Measurements from ENCODE around the gene DNAH10.

Gene DNAH10

GRCh38 chr12:123950476-123951349 is 188.6 kb downstream of the DNAH10 start:
- no peak for DNase-seq

DNA sequence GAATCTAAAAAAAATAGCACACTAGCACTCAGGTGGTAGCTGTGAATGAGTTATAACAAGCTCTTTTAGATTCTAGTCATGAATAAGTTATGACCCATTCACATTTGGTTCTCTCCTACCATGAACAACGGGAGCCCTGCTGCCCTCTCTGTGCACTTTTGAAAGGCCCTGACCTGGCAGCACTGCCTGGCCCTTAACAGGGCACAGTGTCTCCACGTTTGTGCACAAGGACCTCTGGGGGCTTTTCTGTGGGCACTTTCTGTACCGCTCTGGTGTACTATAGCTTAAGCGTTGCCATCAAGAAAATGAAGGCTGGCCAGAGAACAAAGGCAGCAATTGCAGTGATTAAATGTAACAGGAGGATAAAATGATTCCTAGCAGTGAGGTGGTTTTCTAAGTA is 189.4 kb downstream of the DNAH10 start:
- no peak for DNase-seq

DNA sequence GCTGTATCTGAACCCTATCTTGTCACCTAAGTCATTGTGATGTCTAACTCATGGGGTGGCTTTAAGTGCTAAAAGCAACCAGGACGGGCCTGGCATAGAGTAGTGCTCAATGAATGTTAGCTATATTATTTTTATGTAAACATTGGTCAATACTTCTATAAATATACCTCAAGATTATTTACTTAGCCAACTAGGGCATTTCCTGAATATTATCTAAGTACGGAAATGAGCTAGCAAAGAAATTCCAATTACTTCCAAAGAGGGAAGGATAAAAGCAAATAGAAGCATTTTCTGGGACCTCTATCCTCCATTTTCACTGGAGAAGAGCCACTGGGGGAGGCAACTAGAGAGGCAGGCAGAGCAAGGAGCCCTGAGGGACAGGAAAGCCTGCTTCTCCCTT is 189.9 kb downstream of the DNAH10 start:
- DNase-seq: peak; percentile 16

GRCh38 chr12:123954647-123955350 is 192.7 kb downstream of the DNAH10 start:
- no peak for DNase-seq

DNA sequence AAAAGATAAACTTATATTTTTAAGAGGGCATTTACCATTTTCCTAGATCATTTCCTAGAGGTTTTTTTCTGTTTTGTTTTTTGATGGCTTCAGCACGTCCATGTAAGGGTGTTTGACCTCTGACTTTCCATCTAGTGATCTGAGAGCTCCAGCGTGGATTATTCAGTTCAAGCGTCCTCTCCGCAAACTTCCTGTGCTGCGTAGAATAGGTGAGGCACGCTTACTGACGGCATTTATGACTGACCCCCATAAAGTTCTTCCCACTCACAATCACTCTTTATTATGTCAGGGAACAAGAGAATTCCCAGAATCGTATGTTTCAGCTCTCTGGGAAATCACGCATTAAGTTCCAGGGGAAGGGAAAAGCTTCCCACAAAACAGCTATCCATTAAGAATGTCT is 194.1 kb downstream of the DNAH10 start:
- DNase-seq: no peak

- no peak for DNase-seq
Observed at GRCh38 chr12:123957196-123957595, 195.1 kb downstream of the DNAH10 start.

GRCh38 chr12:123958462-123958861 is 196.4 kb downstream of the DNAH10 start:
- no peak for DNase-seq

DNA sequence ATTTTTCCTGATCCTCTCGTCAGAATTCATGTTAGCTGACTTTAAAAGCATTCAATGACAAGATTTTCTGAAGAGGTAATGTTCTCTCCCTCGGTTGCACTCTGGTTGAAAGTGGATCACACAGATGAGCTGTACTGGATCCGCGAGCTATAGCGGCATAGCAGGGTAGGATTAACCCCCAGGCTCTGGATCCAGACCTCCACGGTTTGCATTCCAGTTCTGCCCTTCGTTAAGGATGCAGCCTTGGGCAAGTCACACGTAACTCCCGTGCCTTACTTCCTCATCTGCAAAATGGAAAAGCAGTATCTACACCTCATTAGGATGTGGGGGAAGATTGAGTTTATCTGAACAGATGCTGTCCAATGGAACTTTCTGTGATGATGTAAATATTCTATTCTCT is 196.8 kb downstream of the DNAH10 start:
- DNase-seq: no peak

DNA sequence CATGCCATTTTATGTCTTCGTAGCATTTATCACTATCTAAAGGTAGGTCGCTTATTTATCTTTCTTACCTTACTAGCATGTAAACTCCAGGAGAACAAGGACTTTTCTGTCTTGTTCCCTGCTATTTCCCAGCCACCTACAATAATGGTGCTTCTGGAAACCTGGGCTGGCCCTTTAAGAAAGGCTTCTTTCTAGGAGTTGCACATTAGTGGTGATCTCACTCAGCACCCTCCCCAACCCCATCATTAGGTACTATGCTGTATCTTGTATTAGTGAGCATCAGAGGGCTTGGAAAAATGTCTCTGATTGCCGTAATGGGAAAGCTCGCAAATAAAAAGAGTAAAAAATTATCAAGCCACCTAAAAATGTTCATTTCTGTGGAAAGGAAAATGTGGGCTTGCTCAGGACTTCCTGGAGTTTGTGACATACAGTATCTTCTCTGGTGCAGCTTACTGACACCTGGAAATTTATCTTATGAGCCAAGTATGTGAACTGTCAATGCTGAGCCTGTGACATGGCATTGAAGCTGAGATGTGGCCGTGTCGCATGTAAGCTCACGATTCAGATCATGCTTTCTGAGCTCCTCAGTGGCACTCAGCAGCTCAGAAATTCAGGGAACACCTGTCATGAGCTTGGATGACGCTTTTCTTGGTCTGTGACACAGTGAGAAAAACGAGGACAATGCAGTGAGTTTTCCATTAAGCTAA is 198.1 kb downstream of the DNAH10 start:
- no peak for DNase-seq

- no peak for DNase-seq
Observed at GRCh38 chr12:123960856-123961255, 198.8 kb downstream of the DNAH10 start.

- no peak for DNase-seq
Observed at GRCh38 chr12:123961585-123962345, 199.7 kb downstream of the DNAH10 start.

DNA sequence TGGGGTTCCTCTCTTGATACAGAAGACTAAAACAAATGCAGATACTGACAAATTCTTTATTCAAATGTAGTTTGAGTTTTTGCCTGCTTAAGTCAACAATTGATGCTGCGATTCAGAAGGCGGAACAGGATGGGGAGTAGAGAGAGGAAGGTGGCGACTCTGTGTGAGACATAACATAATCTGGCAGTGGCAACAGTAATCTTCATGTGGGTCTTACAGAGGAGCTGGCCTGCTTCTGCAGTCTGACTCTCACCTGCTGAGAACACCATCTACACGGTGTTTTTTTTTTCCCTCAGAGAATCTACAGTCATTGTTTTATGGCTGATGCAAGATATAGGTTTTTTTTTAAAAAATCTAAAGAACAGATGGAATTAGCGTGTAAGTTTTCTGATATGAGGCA is 200.4 kb downstream of the DNAH10 start:
- no peak for DNase-seq

DNA sequence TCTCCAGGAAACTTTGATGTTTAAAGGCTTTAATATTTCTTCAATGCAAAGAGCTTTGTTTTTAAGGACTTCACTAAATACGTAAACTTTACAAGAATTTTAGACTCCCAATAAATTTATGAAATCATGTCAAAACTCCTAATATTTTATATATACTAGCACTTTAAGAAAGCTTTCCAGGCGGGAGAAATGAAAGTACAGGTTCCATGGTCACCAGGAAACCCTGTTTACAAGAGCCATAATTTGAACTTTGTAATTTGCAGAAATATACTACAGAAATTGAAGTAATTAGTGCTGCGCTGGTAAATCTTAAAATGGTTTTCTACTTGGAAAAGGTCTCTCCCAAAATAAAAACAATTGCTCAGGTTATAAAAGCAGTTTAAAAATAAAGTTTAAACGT is 201.7 kb downstream of the DNAH10 start:
- DNase-seq: no peak

- no peak for DNase-seq
Observed at GRCh38 chr12:123965382-123965781, 203.3 kb downstream of the DNAH10 start.

- DNase-seq: peak; percentile 69
Observed at GRCh38 chr12:123966596-123966995, 204.5 kb downstream of the DNAH10 start.

- peak; percentile 9 for DNase-seq
Observed at GRCh38 chr12:123967121-123967586, 205.1 kb downstream of the DNAH10 start.

DNA sequence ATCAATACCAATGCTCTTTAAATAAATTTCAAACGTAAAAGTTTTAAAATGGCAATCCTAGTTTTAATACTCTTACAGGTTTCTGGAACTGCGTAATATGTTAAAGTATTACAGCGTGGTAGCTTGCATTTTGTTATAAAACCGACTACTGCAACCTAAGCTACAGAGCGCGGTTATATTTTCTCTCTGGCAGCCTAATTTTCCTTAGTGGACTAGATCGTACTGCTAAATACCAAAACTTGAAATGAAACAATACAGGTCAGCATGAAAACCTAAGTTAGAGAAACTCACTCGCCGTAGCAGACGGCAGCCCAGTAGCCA is 209.3 kb downstream of the DNAH10 start:
- no peak for DNase-seq

DNA sequence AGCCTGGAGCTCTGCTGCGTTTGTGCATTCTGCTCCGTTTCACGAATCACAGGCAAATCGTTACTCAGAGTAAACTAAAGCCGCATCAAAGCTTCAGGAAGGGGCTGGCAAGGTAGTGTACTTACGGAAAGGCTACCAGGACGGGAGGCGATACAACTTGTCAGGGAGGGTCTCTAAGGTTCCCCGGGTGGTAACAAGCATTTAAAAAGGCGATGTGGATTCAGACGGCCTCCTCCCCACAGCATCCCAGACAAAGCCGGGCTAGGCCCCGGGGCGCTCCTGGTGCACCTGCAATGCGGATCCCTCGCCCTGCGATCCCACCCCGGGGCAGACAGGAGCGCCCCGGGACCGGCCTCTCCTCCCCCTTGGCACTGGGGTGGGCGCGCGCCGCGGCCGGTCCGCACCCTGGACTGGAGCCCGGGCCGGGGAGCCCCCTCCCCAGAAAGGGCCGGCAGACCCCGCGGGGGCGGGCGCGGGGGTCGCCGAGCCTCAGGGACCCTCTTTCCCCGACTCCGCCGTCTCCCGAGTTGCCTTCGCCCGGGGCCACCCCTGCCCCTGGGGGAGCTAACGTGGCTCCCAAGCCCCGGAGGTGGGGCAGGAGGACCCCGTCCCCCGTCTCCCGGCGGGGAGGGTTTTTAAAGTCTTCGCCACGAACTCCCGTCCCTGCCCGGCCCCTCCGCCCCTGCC is 209.8 kb downstream of the DNAH10 start:
- DNase-seq: peak; percentile 50

DNA sequence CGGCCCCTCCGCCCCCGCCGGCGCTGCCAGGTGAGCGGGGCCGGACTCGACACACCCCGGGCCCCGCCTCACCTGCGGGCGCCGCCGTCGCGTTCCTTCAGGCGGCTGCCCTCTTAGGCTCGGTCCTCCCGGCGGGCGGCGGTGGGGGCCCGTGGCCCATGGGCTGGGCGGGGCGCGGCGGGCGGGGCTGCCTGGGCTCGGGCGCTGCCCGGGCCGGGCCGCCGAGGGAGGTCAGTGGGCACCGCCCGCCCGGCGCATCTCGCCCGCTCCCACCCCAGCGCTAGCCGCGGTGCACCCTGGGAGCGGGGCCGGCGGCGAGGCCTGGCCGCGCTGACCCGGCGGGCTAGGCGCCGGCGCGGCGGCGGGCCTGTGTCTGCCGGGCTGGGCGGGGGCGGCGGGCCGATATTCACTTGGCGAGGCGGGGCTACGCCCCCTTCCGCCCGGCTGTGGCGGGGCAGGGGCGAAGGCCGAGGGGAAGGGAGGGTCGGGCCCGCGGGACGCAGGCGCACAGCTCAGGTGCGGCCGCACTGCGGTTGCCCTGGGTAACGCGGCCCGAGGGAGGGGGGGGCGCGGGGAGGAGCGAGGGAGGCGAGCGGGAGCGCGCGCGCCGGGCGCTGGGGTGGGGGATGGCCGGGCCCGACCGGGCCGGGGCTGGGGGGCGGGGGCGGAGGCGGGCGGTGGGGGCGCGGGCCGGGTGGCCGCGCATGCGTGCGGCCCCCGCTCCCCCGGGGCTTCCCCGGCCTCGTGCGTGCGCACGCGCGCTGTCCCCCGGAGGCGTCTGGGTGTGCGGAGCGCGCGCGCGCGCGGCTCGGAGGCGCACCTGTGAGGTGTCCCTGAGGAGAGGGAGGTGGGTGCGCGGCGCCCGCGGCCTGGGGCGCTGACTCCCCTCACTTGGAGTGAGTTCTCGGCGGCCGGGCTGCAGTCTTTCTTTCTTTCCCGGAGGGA is 210.6 kb downstream of the DNAH10 start, which contains the start of the genes CCDC92 and ZNF664:
TSS of gene CCDC92 (minus strand) at position 375 of the 945 bp plus-strand sequence. CDS start 28,526 bp downstream, outside the sequence.
TSS of gene ZNF664 (plus strand) at position 759 of the 945 bp plus-strand sequence. CDS start 38,930 bp downstream, outside the sequence.
- DNase-seq: peak; percentile 92

DNA sequence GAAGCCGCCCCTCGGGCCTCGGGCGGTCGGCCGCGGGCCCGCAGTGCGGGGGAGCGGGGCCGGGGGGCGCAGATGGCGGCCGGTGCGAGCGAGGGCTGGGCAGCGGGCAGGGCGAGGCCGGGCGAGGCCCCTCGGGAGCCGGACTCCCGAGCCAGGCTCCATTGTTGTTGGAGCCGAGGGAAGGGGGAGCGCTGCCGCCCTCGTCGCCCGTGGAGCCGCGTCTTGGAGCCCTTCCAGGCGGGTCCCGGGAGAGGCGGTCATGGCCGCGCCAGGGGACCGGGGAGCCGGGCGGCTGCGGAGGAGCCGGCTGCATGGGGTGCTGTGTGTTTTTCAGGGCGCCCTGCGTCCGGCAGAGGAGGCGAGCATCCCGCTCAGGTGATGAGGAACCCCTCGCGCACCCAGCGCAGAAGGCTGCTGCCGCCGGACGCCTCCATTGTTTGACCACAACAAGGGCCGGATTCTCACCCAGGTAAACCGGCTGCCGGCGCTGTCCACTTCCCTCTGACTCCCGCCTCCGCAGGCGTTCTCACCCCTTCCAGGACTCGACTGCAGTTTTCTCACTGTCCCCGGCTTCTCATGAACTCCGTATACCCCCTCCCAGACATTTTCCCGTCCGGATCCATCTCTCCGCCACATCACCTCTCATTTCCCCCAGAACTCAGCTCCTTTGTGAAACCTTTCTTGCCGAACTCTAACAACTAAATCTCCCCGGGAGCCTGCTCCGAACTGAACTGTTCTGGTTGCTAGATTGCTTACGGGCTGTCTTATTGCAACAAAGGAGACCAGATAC is 211.6 kb downstream of the DNAH10 start:
- peak; percentile 40 for DNase-seq
